Measurements from ENCODE around the gene WDR88. TPM values are rescaled to one million over a fixed set of nuclear protein-coding genes. Genes with fewer than 3 reads are reported as not detected.

The WDR88 gene
- total and polyA plus RNA-seq, 2 experiments from 2014 or later: not detected

GRCh38 chr19:33201886-33202545 is 70.1 kb downstream of the WDR88 start:
- H3K27ac Mint-ChIP-seq: no peak overlapping the region
- no peak overlapping the region for H3K4me3 Mint-ChIP-seq
- no peak for TF ChIP-seq POLR2AphosphoS5 (IDR thresholded peaks at IDR 0.05; ENCODE audit: low read depth)
- TF ChIP-seq ZNF462 (CRISPR knock-in tag; IDR thresholded peaks at IDR 0.05): no peak
- TF ChIP-seq ZNF331 (CRISPR knock-in tag; IDR thresholded peaks at IDR 0.05; ENCODE audit: low read depth): no peak
- no peak for TF ChIP-seq ZNF114 (CRISPR knock-in tag; IDR thresholded peaks at IDR 0.05)
- TF ChIP-seq JUNB (IDR thresholded peaks at IDR 0.05; ENCODE audit: unreplicated experiment): no peak
- Histone ChIP-seq H3K36me3 (ENCODE audit: insufficient read depth) (no peaks in the 10 kb centered on the region), H3F3A (replicated peaks; ENCODE audit: low read depth) (no peaks in the 10 kb centered on the region), H3K4me2 (no peak overlapping the region), H2AFZ (no peak overlapping the region), H3K27me3 (ENCODE audit: insufficient read depth) (no peaks in the 10 kb centered on the region), H3K4me1 (ENCODE audit: insufficient read depth) (no peaks in the 10 kb centered on the region), H4K20me1 (replicated peaks; ENCODE audit: insufficient read depth) (peaks cover 4% of the 10 kb centered on the region; the same call in 1 of the 2 replicates), H3K9me2 (ENCODE audit: insufficient read depth) (no peaks in the 10 kb centered on the region), H3K27ac (ENCODE audit: low read depth) (no peak overlapping the region), H3K4me3 (no peak overlapping the region), H3K79me2 (replicated peaks; ENCODE audit: insufficient read depth) (no peaks in the 10 kb centered on the region)
- ATAC-seq (no peak), DNase-seq (ENCODE audit: low spot score) (no peak)
- peaks cover 5% of the 10 kb centered on the region for H3K27me3 Mint-ChIP-seq (ENCODE audit: insufficient read depth, low read depth, poor library complexity)
- no peaks in the 10 kb centered on the region for H3K4me1 Mint-ChIP-seq
- no peaks in the 10 kb centered on the region for H3K9me3 Mint-ChIP-seq
- peaks cover 7% of the 10 kb centered on the region for H3K36me3 Mint-ChIP-seq (ENCODE audit: low read depth)
